ENCODE results near the gene DOCK10.

GRCh38 chr2:225064928-225065327, 22.7 kb upstream of the DOCK10 start:
- no peak for TF ChIP-seq EP300 (IDR thresholded peaks at IDR 0.05)
- no peak for TF ChIP-seq CTCF (IDR thresholded peaks at IDR 0.05)

All from stomach (tissue), 4 donors.